SH-SY5Y (cell line): ENCODE results near the gene MANF.

ENCODE experiments used
- GATA2 ChIP-seq: IDR thresholded peaks from 2 replicates; pipeline ENCODE4 v1.6.1; 2011; ENCODE audit warnings: mild to moderate bottlenecking, low read depth, low read length
- GATA3 ChIP-seq: IDR thresholded peaks from 2 replicates; pipeline ENCODE4 v1.6.1; 2011; ENCODE audit warnings: low read depth, mild to moderate bottlenecking, low read length, moderate library complexity

GRCh38 chr3:51395493-51396213 is 10.6 kb downstream of the MANF start:
- TF ChIP-seq GATA2 (no peak), GATA3 (no peak)
